ENCODE measurements around the gene NFATC2IP. TPM values are rescaled to one million over a fixed set of nuclear protein-coding genes. Genes with fewer than 3 reads are reported as not detected.

Gene NFATC2IP
- total and polyA plus RNA-seq, 2 of the 13 experiments (the other 11 are each of a cell fraction or from before 2014, with no cell fraction given): 32.1 to 48.5 TPM

DNA sequence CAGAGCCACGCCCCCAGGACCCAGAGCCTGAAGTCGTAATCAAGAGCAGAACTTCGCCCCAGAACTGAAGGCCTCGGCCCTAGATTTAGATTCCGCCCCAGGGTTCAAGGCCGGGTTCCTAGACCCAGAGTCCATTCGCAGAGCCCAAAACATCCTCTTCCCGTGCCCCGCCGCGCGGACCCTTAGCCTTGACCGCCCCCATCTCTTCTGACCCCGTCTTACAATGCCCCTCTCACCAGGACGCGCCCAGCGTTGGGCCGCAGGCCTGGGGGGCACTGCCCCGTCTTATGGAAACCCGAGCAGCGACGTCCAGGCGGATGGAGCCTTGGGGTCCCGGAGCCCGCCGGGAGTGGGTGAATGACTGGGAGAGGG is 14.0 kb upstream of the NFATC2IP start (continued):
- TF ChIP-seq ZNF160 (CRISPR knock-in tag; IDR thresholded peaks at IDR 0.05) (peak; percentile 34; the same call in 1 of the 2 replicates), PHF21A (CRISPR knock-in tag; IDR thresholded peaks at IDR 0.05) (peak; percentile 45; the same call in 1 of the 2 replicates), TAF1 (CRISPR knock-in tag; IDR thresholded peaks at IDR 0.05) (peak; percentile 5; the same call in 1 of the 2 replicates), ZFP62 (CRISPR knock-in tag; IDR thresholded peaks at IDR 0.05) (0 out of 2 replicates have a peak, but pooled peaks have one; percentile 25), ZNF619 (CRISPR knock-in tag; IDR thresholded peaks at IDR 0.05) (0 out of 2 replicates have a peak, but pooled peaks have one; percentile 56), SALL2 (CRISPR knock-in tag; IDR thresholded peaks at IDR 0.05) (0 out of 2 replicates have a peak, but pooled peaks have one; percentile 21), ZNF235 (CRISPR knock-in tag; IDR thresholded peaks at IDR 0.05; ENCODE audit: borderline replicate concordance) (no peak), ZNF773 (CRISPR knock-in tag; IDR thresholded peaks at IDR 0.05; ENCODE audit: borderline replicate concordance) (0 out of 2 replicates have a peak, but pooled peaks have one; percentile 18), SOX5 (CRISPR knock-in tag; IDR thresholded peaks at IDR 0.05; ENCODE audit: borderline replicate concordance) (no peak), TEAD2 (CRISPR knock-in tag; IDR thresholded peaks at IDR 0.05) (no peak), ZFP90 (CRISPR knock-in tag; IDR thresholded peaks at IDR 0.05; ENCODE audit: borderline replicate concordance) (peak; percentile 16; the same call in 1 of the 2 replicates), ARHGAP35 (CRISPR knock-in tag; IDR thresholded peaks at IDR 0.05; ENCODE audit: borderline replicate concordance) (no peak), ZNF441 (CRISPR knock-in tag; IDR thresholded peaks at IDR 0.05; ENCODE audit: borderline replicate concordance) (peak; percentile 22; the same call in 1 of the 2 replicates), ATRX (CRISPR knock-in tag; IDR thresholded peaks at IDR 0.05; ENCODE audit: borderline replicate concordance) (no peak), SNAPC2 (CRISPR knock-in tag; IDR thresholded peaks at IDR 0.05) (no peak), EP300 (IDR thresholded peaks at IDR 0.05; ENCODE audit: low read depth in 2 of 2, low read length in 2 of 2) (peak in 1 of 2 experiments; percentile 39; a peak in 1 of 4 replicates), EP300 (CRISPR knock-in tag; IDR thresholded peaks at IDR 0.05; ENCODE audit: borderline replicate concordance) (no peak), ZNF605 (CRISPR knock-in tag; IDR thresholded peaks at IDR 0.05) (peak; percentile 62; the same call in 1 of the 2 replicates)
- TF ChIP-seq, protein P1, sequence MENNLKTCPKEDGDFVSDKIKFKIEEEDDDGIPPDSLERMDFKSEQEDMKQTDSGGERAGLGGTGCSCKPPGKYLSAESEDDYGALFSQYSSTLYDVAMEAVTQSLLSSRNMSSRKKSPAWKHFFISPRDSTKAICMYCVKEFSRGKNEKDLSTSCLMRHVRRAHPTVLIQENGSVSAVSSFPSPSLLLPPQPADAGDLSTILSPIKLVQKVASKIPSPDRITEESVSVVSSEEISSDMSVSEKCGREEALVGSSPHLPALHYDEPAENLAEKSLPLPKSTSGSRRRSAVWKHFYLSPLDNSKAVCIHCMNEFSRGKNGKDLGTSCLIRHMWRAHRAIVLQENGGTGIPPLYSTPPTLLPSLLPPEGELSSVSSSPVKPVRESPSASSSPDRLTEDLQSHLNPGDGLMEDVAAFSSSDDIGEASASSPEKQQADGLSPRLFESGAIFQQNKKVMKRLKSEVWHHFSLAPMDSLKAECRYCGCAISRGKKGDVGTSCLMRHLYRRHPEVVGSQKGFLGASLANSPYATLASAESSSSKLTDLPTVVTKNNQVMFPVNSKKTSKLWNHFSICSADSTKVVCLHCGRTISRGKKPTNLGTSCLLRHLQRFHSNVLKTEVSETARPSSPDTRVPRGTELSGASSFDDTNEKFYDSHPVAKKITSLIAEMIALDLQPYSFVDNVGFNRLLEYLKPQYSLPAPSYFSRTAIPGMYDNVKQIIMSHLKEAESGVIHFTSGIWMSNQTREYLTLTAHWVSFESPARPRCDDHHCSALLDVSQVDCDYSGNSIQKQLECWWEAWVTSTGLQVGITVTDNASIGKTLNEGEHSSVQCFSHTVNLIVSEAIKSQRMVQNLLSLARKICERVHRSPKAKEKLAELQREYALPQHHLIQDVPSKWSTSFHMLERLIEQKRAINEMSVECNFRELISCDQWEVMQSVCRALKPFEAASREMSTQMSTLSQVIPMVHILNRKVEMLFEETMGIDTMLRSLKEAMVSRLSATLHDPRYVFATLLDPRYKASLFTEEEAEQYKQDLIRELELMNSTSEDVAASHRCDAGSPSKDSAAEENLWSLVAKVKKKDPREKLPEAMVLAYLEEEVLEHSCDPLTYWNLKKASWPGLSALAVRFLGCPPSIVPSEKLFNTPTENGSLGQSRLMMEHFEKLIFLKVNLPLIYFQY (CRISPR knock-in tag; IDR thresholded peaks at IDR 0.05; ENCODE audit: borderline replicate concordance): peak; percentile 59; the same call in 1 of the 2 replicates
- TF ChIP-seq, protein P2, sequence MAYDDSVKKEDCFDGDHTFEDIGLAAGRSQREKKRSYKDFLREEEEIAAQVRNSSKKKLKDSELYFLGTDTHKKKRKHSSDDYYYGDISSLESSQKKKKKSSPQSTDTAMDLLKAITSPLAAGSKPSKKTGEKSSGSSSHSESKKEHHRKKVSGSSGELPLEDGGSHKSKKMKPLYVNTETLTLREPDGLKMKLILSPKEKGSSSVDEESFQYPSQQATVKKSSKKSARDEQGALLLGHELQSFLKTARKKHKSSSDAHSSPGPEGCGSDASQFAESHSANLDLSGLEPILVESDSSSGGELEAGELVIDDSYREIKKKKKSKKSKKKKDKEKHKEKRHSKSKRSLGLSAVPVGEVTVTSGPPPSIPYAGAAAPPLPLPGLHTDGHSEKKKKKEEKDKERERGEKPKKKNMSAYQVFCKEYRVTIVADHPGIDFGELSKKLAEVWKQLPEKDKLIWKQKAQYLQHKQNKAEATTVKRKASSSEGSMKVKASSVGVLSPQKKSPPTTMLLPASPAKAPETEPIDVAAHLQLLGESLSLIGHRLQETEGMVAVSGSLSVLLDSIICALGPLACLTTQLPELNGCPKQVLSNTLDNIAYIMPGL (CRISPR knock-in tag; IDR thresholded peaks at IDR 0.05; ENCODE audit: borderline replicate concordance in 1 of 2, low read depth in 1 of 2): peak in 1 of 2 experiments; percentile 48; a peak in 1 of 4 replicates
- TF ChIP-seq, protein P3, sequence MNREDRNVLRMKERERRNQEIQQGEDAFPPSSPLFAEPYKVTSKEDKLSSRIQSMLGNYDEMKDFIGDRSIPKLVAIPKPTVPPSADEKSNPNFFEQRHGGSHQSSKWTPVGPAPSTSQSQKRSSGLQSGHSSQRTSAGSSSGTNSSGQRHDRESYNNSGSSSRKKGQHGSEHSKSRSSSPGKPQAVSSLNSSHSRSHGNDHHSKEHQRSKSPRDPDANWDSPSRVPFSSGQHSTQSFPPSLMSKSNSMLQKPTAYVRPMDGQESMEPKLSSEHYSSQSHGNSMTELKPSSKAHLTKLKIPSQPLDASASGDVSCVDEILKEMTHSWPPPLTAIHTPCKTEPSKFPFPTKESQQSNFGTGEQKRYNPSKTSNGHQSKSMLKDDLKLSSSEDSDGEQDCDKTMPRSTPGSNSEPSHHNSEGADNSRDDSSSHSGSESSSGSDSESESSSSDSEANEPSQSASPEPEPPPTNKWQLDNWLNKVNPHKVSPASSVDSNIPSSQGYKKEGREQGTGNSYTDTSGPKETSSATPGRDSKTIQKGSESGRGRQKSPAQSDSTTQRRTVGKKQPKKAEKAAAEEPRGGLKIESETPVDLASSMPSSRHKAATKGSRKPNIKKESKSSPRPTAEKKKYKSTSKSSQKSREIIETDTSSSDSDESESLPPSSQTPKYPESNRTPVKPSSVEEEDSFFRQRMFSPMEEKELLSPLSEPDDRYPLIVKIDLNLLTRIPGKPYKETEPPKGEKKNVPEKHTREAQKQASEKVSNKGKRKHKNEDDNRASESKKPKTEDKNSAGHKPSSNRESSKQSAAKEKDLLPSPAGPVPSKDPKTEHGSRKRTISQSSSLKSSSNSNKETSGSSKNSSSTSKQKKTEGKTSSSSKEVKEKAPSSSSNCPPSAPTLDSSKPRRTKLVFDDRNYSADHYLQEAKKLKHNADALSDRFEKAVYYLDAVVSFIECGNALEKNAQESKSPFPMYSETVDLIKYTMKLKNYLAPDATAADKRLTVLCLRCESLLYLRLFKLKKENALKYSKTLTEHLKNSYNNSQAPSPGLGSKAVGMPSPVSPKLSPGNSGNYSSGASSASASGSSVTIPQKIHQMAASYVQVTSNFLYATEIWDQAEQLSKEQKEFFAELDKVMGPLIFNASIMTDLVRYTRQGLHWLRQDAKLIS (CRISPR knock-in tag; IDR thresholded peaks at IDR 0.05): no peak

All from HepG2 (cell line).